ENCODE data around the gene OLR1.

OLR1 gene

DNA sequence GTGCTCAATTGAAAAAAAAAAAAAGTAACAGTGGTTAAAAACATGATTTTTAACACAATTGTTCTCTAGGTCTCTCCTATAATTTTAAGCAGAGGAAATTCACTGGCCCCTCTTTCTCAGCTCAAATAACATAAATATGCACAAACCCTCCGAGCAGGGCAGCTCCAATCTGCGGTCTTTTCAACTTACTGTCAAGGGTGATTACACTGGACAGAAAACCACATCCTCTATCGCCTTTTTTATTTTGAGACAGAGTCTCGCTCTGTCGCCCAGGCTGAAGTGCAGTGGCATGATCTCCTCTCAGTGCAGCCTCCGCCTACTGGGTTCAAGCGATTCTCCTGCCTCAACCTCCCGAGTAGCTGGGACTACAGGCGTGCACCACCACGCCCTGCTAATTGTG, 24.3 kb upstream of the OLR1 start:
- H3K4ac ChIP-seq (ENCODE audit: low read depth, low read length), result no peak overlapping the region
- WGBS (ENCODE audit: extremely low coverage, insufficient coverage, insufficient read length), result no CpG with 5 or more reads among the region's 10 CpGs

DNA sequence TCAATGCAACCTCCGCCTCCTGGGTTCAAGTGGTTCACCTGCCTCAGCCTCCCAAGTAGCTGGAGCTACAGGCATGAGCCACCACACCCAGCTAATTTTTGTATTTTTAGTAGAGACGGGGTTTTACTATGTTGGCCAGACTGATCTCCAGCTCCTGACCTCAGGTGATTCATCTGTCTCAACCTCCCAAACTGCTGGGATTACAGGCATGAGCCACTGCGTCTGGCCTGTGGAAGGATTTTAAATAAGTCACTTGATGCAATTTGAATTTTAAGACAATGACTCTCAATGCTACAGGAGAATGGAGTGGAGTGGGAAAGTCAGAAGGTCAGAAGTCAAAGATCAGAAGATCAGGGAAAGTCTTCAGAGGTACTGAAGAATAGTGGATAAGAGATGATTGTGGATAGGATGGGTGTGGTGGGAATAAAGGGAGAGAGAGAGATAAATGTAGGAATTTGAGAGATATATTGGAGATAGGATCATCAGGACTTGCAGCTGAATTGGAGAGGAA, 22.3 kb upstream of the OLR1 start:
- WGBS (ENCODE audit: extremely low coverage, insufficient coverage, insufficient read length), result no CpG with 5 or more reads among the region's 3 CpGs
- peak; percentile 42 to 57 for DNase-seq
- H2BK120ac ChIP-seq (ENCODE audit: insufficient read depth, low read length, poor library complexity), result no peak overlapping the region
- H2AK5ac ChIP-seq (ENCODE audit: low read length), result no peak overlapping the region
- no peak overlapping the region for H3K23ac ChIP-seq (ENCODE audit: low read length)
- H3K9ac ChIP-seq (ENCODE audit: low read length), result no peak overlapping the region
- H2BK12ac ChIP-seq (ENCODE audit: low read length), result no peak overlapping the region
- H4K91ac ChIP-seq (ENCODE audit: low read depth, low read length), result no peak overlapping the region
- H3K9me3 ChIP-seq (ENCODE audit: insufficient read depth, low read depth, low read length), result no peaks in the 10 kb centered on the region
- H2AFZ ChIP-seq (ENCODE audit: insufficient read depth, low read length, poor library complexity), result no peak overlapping the region
- H2BK5ac ChIP-seq (ENCODE audit: low read depth, low read length, poor library complexity), result no peak overlapping the region
- H3K27me3 ChIP-seq (ENCODE audit: insufficient read depth, low read length), result no peaks in the 10 kb centered on the region
- H3K4ac ChIP-seq (ENCODE audit: low read depth, low read length), result no peak overlapping the region
- H3K27ac ChIP-seq (ENCODE audit: low read depth, low read length), result no peak overlapping the region
- H4K12ac ChIP-seq (ENCODE audit: low read depth, low read length), result no peak overlapping the region
- H3K4me3 ChIP-seq (ENCODE audit: low read depth, low read length), result no peak overlapping the region
- peaks cover 3% of the 10 kb centered on the region in 2 experiments for H3K4me1 ChIP-seq (ENCODE audit: control insufficient read depth in 1 of 2, insufficient read depth in 2 of 2, low read length in 2 of 2)
- H3K18ac ChIP-seq (ENCODE audit: low read length), result no peak overlapping the region
- H3K79me2 ChIP-seq (ENCODE audit: control insufficient read depth, insufficient read depth, low read length, poor library complexity), result no peaks in the 10 kb centered on the region
- H3K14ac ChIP-seq (ENCODE audit: low read length), result no peak overlapping the region
- H3K79me1 ChIP-seq (ENCODE audit: low read length), result peaks cover 2% of the 10 kb centered on the region
- no peak overlapping the region for H4K8ac ChIP-seq (ENCODE audit: low read depth, low read length)
- no peak overlapping the region for H3K4me2 ChIP-seq (ENCODE audit: low read length)
- no peaks in the 10 kb centered on the region for H3K36me3 ChIP-seq (ENCODE audit: control insufficient read depth in 1 of 2, insufficient read depth in 2 of 2, low read length in 2 of 2)

More for the DNA sequence above, 24.3 kb upstream of the OLR1 start:
- no peak overlapping the region for H3K4me2 ChIP-seq (ENCODE audit: low read length)
- no peak overlapping the region for H3K23ac ChIP-seq (ENCODE audit: low read length)
- no peak overlapping the region for H2BK12ac ChIP-seq (ENCODE audit: low read length)
- H4K12ac ChIP-seq (ENCODE audit: low read depth, low read length), result no peak overlapping the region
- H3K79me2 ChIP-seq (ENCODE audit: control insufficient read depth, insufficient read depth, low read length, poor library complexity), result no peaks in the 10 kb centered on the region
- H3K9me3 ChIP-seq (ENCODE audit: insufficient read depth, low read depth, low read length), result no peaks in the 10 kb centered on the region
- no peak overlapping the region for H3K27ac ChIP-seq (ENCODE audit: low read depth, low read length)
- H2BK120ac ChIP-seq (ENCODE audit: insufficient read depth, low read length, poor library complexity), result no peak overlapping the region
- no peak for DNase-seq
- H2BK5ac ChIP-seq (ENCODE audit: low read depth, low read length, poor library complexity), result no peak overlapping the region
- no peak overlapping the region for H2AFZ ChIP-seq (ENCODE audit: insufficient read depth, low read length, poor library complexity)
- no peak overlapping the region for H3K4me3 ChIP-seq (ENCODE audit: low read depth, low read length)
- no peaks in the 10 kb centered on the region for H3K79me1 ChIP-seq (ENCODE audit: low read length)
- no peak overlapping the region for H4K91ac ChIP-seq (ENCODE audit: low read depth, low read length)
- H3K4me1 ChIP-seq (ENCODE audit: control insufficient read depth in 1 of 2, insufficient read depth in 2 of 2, low read length in 2 of 2), result no peaks in the 10 kb centered on the region
- H3K36me3 ChIP-seq (ENCODE audit: control insufficient read depth in 1 of 2, insufficient read depth in 2 of 2, low read length in 2 of 2), result no peaks in the 10 kb centered on the region
- H3K27me3 ChIP-seq (ENCODE audit: insufficient read depth, low read length), result no peaks in the 10 kb centered on the region
- no peak overlapping the region for H2AK5ac ChIP-seq (ENCODE audit: low read length)
- no peak overlapping the region for H4K8ac ChIP-seq (ENCODE audit: low read depth, low read length)
- H3K9ac ChIP-seq (ENCODE audit: low read length), result no peak overlapping the region
- no peak overlapping the region for H3K14ac ChIP-seq (ENCODE audit: low read length)
- H3K18ac ChIP-seq (ENCODE audit: low read length), result no peak overlapping the region

DNA sequence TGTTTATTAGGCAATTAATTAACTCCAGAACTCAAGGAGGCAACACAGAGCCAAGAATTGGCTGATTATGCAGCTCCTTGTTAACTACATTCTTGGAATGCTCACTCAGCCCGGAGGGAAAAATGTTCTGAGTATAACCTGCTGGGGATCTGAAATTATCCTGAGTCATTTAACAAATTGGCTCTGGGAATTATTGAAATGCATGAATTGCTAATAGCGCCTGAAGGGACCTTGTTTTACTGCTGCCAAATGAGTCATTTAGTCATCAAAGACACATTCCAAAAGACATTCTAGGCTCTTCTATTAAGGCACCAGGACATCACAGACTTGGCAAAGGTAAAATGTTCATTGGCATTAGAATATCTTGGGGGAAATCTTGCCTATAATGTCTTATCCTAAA, 19.9 kb upstream of the OLR1 start:
- H3K14ac ChIP-seq (ENCODE audit: low read length), result no peak overlapping the region
- no peaks in the 10 kb centered on the region for H3K36me3 ChIP-seq (ENCODE audit: control insufficient read depth in 1 of 2, insufficient read depth in 2 of 2, low read length in 2 of 2)
- H4K91ac ChIP-seq (ENCODE audit: low read depth, low read length), result no peak overlapping the region
- H3K79me2 ChIP-seq (ENCODE audit: control insufficient read depth, insufficient read depth, low read length, poor library complexity), result no peaks in the 10 kb centered on the region
- H3K27ac ChIP-seq (ENCODE audit: low read depth, low read length), result no peak overlapping the region
- no peak overlapping the region for H3K4me3 ChIP-seq (ENCODE audit: low read depth, low read length)
- H3K9me3 ChIP-seq (ENCODE audit: insufficient read depth, low read depth, low read length), result no peaks in the 10 kb centered on the region
- peaks cover 2% of the 10 kb centered on the region for H3K79me1 ChIP-seq (ENCODE audit: low read length)
- no peak overlapping the region for H4K8ac ChIP-seq (ENCODE audit: low read depth, low read length)
- DNase-seq, result peak; percentile 89 to 97
- no peaks in the 10 kb centered on the region for H3K27me3 ChIP-seq (ENCODE audit: insufficient read depth, low read length)
- H3K9ac ChIP-seq (ENCODE audit: low read length), result no peak overlapping the region
- no peak overlapping the region for H4K12ac ChIP-seq (ENCODE audit: low read depth, low read length)
- H2AK5ac ChIP-seq (ENCODE audit: low read length), result no peak overlapping the region
- no peak overlapping the region for H3K4me2 ChIP-seq (ENCODE audit: low read length)
- peaks cover 3% of the 10 kb centered on the region in 2 experiments for H3K4me1 ChIP-seq (ENCODE audit: control insufficient read depth in 1 of 2, insufficient read depth in 2 of 2, low read length in 2 of 2)
- no peak overlapping the region for H3K18ac ChIP-seq (ENCODE audit: low read length)
- no peak overlapping the region for H3K23ac ChIP-seq (ENCODE audit: low read length)
- no peak overlapping the region for H2BK5ac ChIP-seq (ENCODE audit: low read depth, low read length, poor library complexity)
- H3K4ac ChIP-seq (ENCODE audit: low read depth, low read length), result no peak overlapping the region
- no peak overlapping the region for H2AFZ ChIP-seq (ENCODE audit: insufficient read depth, low read length, poor library complexity)
- no peak overlapping the region for H2BK12ac ChIP-seq (ENCODE audit: low read length)
- no peak overlapping the region for H2BK120ac ChIP-seq (ENCODE audit: insufficient read depth, low read length, poor library complexity)
- no CpG with 5 or more reads among the region's 2 CpGs for WGBS (ENCODE audit: extremely low coverage, insufficient coverage, insufficient read length)

DNA sequence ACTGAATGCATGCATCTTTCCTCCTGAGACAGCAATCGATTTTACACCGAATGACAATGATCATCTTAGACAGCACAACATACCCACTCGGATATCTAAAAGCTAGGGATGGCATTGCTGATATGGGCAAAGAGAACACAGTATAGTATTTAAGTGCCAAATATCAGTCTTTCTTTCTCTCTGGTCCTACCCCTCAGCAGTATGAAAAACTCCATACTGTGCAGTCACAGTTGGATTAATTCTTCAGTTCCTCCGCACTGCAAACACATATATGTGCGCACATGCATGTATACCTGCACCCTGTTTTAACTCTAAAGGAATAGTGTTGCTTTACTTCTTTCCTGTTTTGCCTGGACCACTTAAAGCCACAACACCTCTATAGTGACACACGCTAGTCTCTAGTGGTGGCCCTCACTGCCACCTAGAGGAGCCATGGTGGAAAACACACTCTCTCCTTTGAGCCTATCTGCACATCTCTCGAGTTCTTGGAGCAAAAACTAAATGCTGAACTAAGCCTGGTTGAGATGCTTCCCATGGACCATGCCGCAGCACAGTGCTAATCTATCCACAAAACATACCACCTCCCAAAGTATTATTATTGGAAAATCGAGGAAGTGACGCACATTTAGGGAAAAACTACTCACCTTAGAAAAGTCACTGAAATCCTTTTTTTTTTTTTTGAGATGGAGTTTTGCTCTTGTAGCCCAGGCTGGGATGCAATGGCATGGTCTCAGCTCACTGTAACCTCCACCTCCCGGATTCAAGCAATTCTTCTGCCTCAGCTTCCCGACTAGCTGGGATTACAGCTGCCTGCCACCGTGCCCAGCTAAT, 18.8 kb upstream of the OLR1 start:
- Histone ChIP-seq H3K9me3 (ENCODE audit: insufficient read depth, low read depth, low read length) (no peaks in the 10 kb centered on the region), H2BK5ac (ENCODE audit: low read depth, low read length, poor library complexity) (no peak overlapping the region), H4K91ac (ENCODE audit: low read depth, low read length) (peak overlapping the region; percentile 48), H3K4me2 (ENCODE audit: low read length) (no peak overlapping the region), H4K8ac (ENCODE audit: low read depth, low read length) (no peak overlapping the region), H3K27me3 (ENCODE audit: insufficient read depth, low read length) (no peaks in the 10 kb centered on the region), H2AFZ (ENCODE audit: insufficient read depth, low read length, poor library complexity) (no peak overlapping the region), H3K79me2 (ENCODE audit: control insufficient read depth, insufficient read depth, low read length, poor library complexity) (no peaks in the 10 kb centered on the region), H3K4me1 (ENCODE audit: control insufficient read depth in 1 of 2, insufficient read depth in 2 of 2, low read length in 2 of 2) (peaks cover 3% of the 10 kb centered on the region in 2 experiments), H2BK12ac (ENCODE audit: low read length) (no peak overlapping the region), H3K4me3 (ENCODE audit: low read depth, low read length) (no peak overlapping the region), H3K4ac (ENCODE audit: low read depth, low read length) (no peak overlapping the region), H3K79me1 (ENCODE audit: low read length) (peaks cover 2% of the 10 kb centered on the region), H3K27ac (ENCODE audit: low read depth, low read length) (no peak overlapping the region), H3K36me3 (ENCODE audit: control insufficient read depth in 1 of 2, insufficient read depth in 2 of 2, low read length in 2 of 2) (no peaks in the 10 kb centered on the region), H4K12ac (ENCODE audit: low read depth, low read length) (no peak overlapping the region), H3K14ac (ENCODE audit: low read length) (no peak overlapping the region), H3K18ac (ENCODE audit: low read length) (no peak overlapping the region), H3K23ac (ENCODE audit: low read length) (no peak overlapping the region), H2AK5ac (ENCODE audit: low read length) (no peak overlapping the region), H3K9ac (ENCODE audit: low read length) (no peak overlapping the region), H2BK120ac (ENCODE audit: insufficient read depth, low read length, poor library complexity) (no peak overlapping the region)
- no CpG with 5 or more reads among the region's 13 CpGs for WGBS (ENCODE audit: extremely low coverage, insufficient coverage, insufficient read length)
- DNase-seq, result peak; percentile 74 to 89
